ENCODE measurements around the gene PPP4R2.

PPP4R2 gene

GRCh38 chr3:73009008-73009407 lies 12.4 kb downstream of the PPP4R2 start:
- no peak for DNase-seq (ENCODE audit: low read depth, low spot score)
- no peak overlapping the region for H3K4me3 ChIP-seq (ENCODE audit: low read depth, low read length)
- POLR2A ChIA-PET, result no interaction called here
- CTCF ChIA-PET, result interaction anchor here (1.8 to 2.6 kb wide), 2 partner anchors 10 kb away, joined by 10 read pairs; no protein-coding TSS in a partner anchor
- TF ChIP-seq CTCF (IDR thresholded peaks at IDR 0.05; ENCODE audit: insufficient read depth, low read length, missing control alignments), result no peak

GRCh38 chr3:73009750-73010149 lies 13.1 kb downstream of the PPP4R2 start:
- CTCF ChIA-PET, result interaction anchor here (2.6 kb wide), 1 partner anchor 11 kb away, joined by 10 read pairs; no protein-coding TSS in a partner anchor
- no peak for TF ChIP-seq CTCF (IDR thresholded peaks at IDR 0.05; ENCODE audit: insufficient read depth, low read length, missing control alignments)
- no peak for DNase-seq (ENCODE audit: low read depth, low spot score)
- POLR2A ChIA-PET, result no interaction called here
- no peak overlapping the region for H3K4me3 ChIP-seq (ENCODE audit: low read depth, low read length)

- H3K4me3 ChIP-seq (ENCODE audit: low read depth, low read length), result no peak overlapping the region
- TF ChIP-seq CTCF (IDR thresholded peaks at IDR 0.05; ENCODE audit: insufficient read depth, low read length, missing control alignments), result no peak
- ChIA-PET POLR2A (no interaction called here), CTCF (interaction anchor here (0.5 to 2.6 kb wide), 3 partner anchors 11 to 159 kb away, joined by 3 to 10 read pairs (median 3); no protein-coding TSS in a partner anchor)
- no peak for DNase-seq (ENCODE audit: low read depth, low spot score)
Measured at GRCh38 chr3:73010158-73010557, 13.5 kb downstream of the PPP4R2 start.

GRCh38 chr3:73018298-73018697 lies 21.7 kb downstream of the PPP4R2 start:
- no peak overlapping the region for H3K4me3 ChIP-seq (ENCODE audit: low read depth, low read length)
- CTCF ChIA-PET, result interaction anchor here (1.3 kb wide), 1 partner anchor 19 kb away, joined by 4 read pairs; no protein-coding TSS in a partner anchor
- TF ChIP-seq CTCF (IDR thresholded peaks at IDR 0.05; ENCODE audit: insufficient read depth, low read length, missing control alignments), result no peak
- POLR2A ChIA-PET, result no interaction called here
- DNase-seq (ENCODE audit: low read depth, low spot score), result no peak

- CTCF ChIA-PET, result interaction anchor here (1.3 to 1.4 kb wide), 2 partner anchors 20 to 168 kb away, joined by 4 read pairs; no protein-coding TSS in a partner anchor
- POLR2A ChIA-PET, result no interaction called here
- no peak for TF ChIP-seq CTCF (IDR thresholded peaks at IDR 0.05; ENCODE audit: insufficient read depth, low read length, missing control alignments)
- no peak for DNase-seq (ENCODE audit: low read depth, low spot score)
- H3K4me3 ChIP-seq (ENCODE audit: low read depth, low read length), result no peak overlapping the region
Measured at GRCh38 chr3:73018790-73019441, 22.3 kb downstream of the PPP4R2 start.

GRCh38 chr3:73021301-73021835 lies 24.8 kb downstream of the PPP4R2 start:
- ChIA-PET CTCF (interaction anchor here (1.0 kb wide), 1 partner anchor 10 kb away, joined by 3 read pairs; no protein-coding TSS in a partner anchor), POLR2A (no interaction called here)
- no peak for DNase-seq (ENCODE audit: low read depth, low spot score)
- TF ChIP-seq CTCF (IDR thresholded peaks at IDR 0.05; ENCODE audit: insufficient read depth, low read length, missing control alignments), result no peak
- H3K4me3 ChIP-seq (ENCODE audit: low read depth, low read length), result no peak overlapping the region

Data from AG04449 (cell line).